Activated CD4-positive, alpha-beta memory T cell treated with anti-CD3 and anti-CD28 coated beads, Interleukin-2, amount 10 ng/mL, durations not matched to agents 7 days and 5 days (primary cell): Measurements from ENCODE around the gene TRIM44. TPM values are rescaled to one million over a fixed set of nuclear protein-coding genes. Genes with fewer than 3 reads are reported as not detected.

Experiments
- CTCF ChIA-PET: fragments of 350-600 bp; sonication (Branson Sonifier 250); formaldehyde crosslinking; loops from one replicate; lab custom pipeline; 2021; ENCODE audit warnings: antibody characterized with exemption, inconsistent platforms; lab: Charles Lee
- POLR2A ChIA-PET: fragments of 350-600 bp; sonication (Branson Sonifier 250); formaldehyde crosslinking; loops from one replicate; lab custom pipeline; 2021; ENCODE audit warnings: antibody characterized with exemption; lab: Charles Lee
- DNase-seq: peaks from one replicate; pipeline ENCODE4 v3.0.0-alpha.2; 2020
- H3K27ac Mint-ChIP-seq: one replicate; pipeline ENCODE4 v1.8.0; 2021; ENCODE audit warnings: mild to moderate bottlenecking, mixed read lengths
- H3K27me3 Mint-ChIP-seq: one replicate; pipeline ENCODE4 v1.8.0; 2021; ENCODE audit warnings: mixed read lengths
- H3K36me3 Mint-ChIP-seq: one replicate; pipeline ENCODE4 v1.8.0; 2021; ENCODE audit warnings: low read depth, mixed read lengths
- H3K4me1 Mint-ChIP-seq: one replicate; pipeline ENCODE4 v1.8.0; 2021; ENCODE audit warnings: mixed read lengths
- H3K4me3 Mint-ChIP-seq: one replicate; pipeline ENCODE4 v1.8.0; 2021; ENCODE audit warnings: mild to moderate bottlenecking, mixed read lengths
- H3K9me3 Mint-ChIP-seq: one replicate; pipeline ENCODE4 v1.8.0; 2021; ENCODE audit warnings: mixed read lengths
- total RNA-seq, 2 experiments: library from RNA; stranded (reverse); gene quantifications; one replicate each; pipeline ENCODE4 v1.2.3, GENCODE V29; 2021

Gene TRIM44, protein sequence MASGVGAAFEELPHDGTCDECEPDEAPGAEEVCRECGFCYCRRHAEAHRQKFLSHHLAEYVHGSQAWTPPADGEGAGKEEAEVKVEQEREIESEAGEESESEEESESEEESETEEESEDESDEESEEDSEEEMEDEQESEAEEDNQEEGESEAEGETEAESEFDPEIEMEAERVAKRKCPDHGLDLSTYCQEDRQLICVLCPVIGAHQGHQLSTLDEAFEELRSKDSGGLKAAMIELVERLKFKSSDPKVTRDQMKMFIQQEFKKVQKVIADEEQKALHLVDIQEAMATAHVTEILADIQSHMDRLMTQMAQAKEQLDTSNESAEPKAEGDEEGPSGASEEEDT
- 10 to 100 TPM; 17.7 to 20.8 TPM for total RNA-seq

DNA sequence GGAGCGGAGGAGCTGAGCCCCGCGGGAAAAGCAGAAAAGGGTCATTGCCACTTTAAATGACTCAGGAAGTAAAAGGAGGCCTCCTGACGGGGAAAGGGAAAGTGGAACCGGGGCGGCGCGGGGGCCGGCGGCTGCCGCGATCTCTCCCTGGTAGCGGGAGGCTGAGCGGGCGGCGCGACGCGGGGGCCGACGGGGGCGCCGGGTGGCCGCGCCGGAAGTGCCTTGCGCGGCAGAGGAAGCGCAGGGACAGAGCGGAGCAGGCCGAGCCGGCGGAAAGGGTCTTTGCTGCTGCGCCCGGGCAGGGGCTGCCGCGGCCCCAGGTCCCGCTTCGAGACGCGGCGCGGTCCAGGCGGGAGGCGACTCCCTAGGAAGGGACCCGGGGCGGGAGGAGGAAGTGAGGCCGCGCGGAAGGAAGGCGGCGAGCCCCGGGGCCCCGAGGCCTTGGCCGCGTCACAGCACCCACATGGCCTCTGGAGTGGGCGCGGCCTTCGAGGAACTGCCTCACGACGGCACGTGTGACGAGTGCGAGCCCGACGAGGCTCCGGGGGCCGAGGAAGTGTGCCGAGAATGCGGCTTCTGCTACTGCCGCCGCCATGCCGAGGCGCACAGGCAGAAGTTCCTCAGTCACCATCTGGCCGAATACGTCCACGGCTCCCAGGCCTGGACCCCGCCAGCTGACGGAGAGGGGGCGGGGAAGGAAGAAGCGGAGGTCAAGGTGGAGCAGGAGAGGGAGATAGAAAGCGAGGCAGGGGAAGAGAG, at the start of gene TRIM44:
Gene TRIM44, plus strand, starts transcription at position 127 of the 759 bp plus-strand sequence. Its CDS starts 337 bp downstream, at position 464.
- peaks cover 10% of the 10 kb centered on the region for H3K27me3 Mint-ChIP-seq
- H3K4me3 Mint-ChIP-seq, result peak within 1 kb of the TSS; percentile 81
- peaks cover 25% of the 10 kb centered on the region for H3K36me3 Mint-ChIP-seq
- ChIA-PET CTCF (interaction anchor here (1.5 kb wide), 1 partner anchor 159 kb away, joined by 5 read pairs; no protein-coding TSS in a partner anchor), POLR2A (interaction anchor here (0.7 to 1.1 kb wide), 2 partner anchors 15 to 788 kb away, joined by 3 read pairs; no protein-coding TSS in a partner anchor)
- peak within 1 kb of the TSS; percentile 74 for H3K27ac Mint-ChIP-seq
- peaks cover 24% of the 10 kb centered on the region for H3K9me3 Mint-ChIP-seq
- DNase-seq, result peak; percentile 83
- peaks cover 32% of the 10 kb centered on the region for H3K4me1 Mint-ChIP-seq

DNA sequence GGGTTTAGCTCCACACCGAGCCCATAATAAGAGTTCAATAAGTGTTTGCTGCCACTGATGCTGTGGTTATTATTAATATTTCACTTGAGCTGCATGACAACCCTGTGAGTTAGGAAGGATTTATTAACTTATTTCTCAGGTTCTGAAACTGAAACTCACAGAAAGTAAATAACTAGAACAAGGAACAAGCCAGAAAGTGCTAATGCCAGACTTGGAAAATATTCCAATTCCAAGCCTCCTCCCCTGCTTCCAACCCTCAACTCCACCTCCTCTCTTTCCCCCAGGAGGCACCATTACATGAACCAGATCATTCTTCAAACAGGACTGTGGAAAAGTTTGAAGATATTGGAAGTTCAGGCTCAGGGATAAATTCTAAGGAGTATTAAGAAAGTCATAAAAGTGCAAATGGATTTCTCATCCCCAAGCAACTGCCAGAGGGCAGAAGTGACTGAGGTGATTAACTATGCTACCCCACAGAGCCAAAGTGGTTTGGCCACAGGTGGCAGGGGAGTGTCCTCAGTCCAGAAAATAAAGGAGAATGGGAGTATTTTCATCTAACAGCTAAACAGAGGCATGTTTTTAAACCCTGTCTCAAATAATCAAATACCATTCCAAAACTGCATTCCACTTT, 47.5 kb upstream of the TRIM44 start:
- ChIA-PET POLR2A (no interaction called here), CTCF (interaction anchor here (0.8 to 2.8 kb wide), 4 partner anchors 207 to 651 kb away, joined by 3 to 12 read pairs (median 6); no protein-coding TSS in a partner anchor)
- peaks cover 41% of the 10 kb centered on the region for H3K27me3 Mint-ChIP-seq
- no peak overlapping the region for H3K27ac Mint-ChIP-seq
- no peaks in the 10 kb centered on the region for H3K9me3 Mint-ChIP-seq
- no peak overlapping the region for H3K4me3 Mint-ChIP-seq
- no peak for DNase-seq
- H3K4me1 Mint-ChIP-seq, result peaks cover 7% of the 10 kb centered on the region
- H3K36me3 Mint-ChIP-seq, result no peaks in the 10 kb centered on the region

DNA sequence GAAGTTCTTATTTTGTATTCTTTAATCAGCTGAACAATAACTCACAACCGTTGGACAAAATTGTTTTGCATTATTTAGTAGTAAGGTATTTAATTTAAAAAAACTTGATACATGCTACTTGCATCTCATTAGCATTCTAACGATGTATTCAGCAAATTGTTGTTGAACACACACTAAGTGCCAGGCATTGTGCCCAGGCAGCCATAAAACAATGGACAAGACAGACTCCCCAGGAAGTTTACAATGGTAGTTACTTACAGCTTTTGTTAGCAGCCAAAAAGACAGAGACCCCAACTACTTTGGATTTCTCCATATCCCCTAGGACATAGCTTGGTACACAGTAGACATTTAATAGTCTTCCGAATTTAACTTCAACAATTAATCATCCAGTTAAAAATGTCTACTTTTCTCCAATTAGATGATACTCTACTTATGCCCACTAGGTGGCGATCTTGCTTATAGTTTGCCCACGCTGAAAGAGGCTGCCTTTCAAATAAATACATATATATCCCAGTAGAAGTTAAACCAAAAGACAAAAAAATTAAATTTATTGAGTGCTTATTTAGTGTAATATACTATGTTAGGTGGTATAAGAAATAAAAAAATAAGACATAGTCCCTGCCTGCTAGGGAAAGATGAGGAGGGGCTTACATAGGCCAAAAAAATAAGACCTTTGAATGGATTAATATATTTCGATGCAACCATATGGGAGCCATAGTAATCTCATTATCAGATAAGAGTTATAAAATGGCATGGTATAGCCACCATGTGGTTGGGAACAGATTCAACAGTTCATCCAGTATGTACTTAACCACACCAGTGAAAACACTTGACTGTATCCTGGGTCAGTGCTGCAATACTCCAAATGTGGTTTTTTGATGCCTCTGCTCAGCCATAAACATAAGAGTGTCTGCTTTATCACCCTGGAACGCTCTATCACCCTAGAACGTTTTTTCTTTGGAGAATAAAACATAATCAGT, 46.4 kb upstream of the TRIM44 start:
- Mint-ChIP-seq H3K4me1 (peaks cover 8% of the 10 kb centered on the region), H3K27ac (no peak overlapping the region), H3K36me3 (no peaks in the 10 kb centered on the region), H3K27me3 (peaks cover 51% of the 10 kb centered on the region), H3K9me3 (no peaks in the 10 kb centered on the region), H3K4me3 (no peak overlapping the region)
- ChIA-PET POLR2A (interaction anchor here (0.5 kb wide), 1 partner anchor 1346 kb away, joined by 3 read pairs; no protein-coding TSS in a partner anchor), CTCF (interaction anchor here (0.7 to 2.8 kb wide), 3 partner anchors 206 to 650 kb away, joined by 3 to 12 read pairs (median 3); no protein-coding TSS in a partner anchor)
- no peak for DNase-seq

DNA sequence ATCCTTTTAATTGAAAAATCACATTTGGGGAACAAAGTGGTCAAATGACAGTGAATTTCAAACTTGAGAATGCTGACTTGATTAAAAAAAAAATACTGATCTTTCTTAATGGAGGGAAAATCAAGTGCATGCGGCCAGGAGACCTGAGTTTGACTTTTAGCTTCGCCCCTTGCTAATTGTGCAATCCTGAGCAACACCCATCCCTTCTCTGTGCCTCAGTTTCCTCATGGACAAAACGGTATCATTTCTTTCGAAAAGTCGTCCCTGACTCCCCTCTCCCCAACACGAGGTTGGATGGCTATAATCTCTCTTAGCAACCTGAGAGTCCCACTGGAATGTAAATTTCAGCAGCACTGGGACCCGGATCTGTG, 45.3 kb upstream of the TRIM44 start:
- peaks cover 8% of the 10 kb centered on the region for H3K4me1 Mint-ChIP-seq
- POLR2A ChIA-PET, result no interaction called here

DNA sequence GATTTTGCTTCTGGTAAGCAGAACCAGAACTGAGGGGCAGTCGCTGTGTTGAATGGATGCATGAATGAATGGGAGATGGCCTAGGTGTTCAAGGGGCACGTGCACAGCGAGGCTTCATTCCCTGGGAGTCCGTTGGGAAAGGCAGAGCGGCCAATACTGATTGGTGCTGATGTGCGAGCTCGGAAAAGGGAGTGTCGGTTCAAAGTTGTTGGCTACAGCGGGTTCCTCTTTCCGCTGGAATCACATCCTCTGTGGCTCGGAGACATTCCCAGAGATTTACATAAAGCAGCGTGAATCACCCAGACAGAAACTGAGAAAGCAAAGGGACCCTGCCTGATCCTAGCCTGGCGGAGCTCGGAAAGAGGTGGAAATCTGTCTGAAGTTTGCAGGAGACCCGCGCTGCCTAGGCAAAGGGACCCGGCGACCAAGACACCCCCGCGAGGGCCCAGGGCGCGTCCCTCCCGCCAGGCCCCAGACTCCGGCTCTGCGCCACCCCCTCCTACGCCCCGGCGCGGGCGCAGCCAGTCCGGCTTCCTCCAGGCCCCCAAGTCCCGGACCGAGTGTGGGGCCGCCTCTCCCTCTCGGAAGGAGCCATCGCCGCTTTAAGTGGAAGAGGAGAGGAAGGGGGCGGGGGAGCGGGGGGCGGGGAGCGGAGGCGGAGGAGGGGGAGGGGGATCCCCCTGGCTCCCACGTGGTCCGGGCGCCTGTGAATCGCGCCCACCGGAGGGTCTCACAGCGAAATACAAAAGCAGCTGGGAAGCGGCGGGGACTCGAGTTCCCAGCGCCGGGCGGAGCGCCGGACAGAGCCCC, 44.7 kb upstream of the TRIM44 start, which contains the start of gene FJX1:
Gene FJX1, plus strand, starts transcription at position 774 of the 810 bp plus-strand sequence. CDS start 177 bp downstream, outside the sequence.
- H3K4me1 Mint-ChIP-seq, result peaks cover 8% of the 10 kb centered on the region
- ChIA-PET CTCF (no interaction called here), POLR2A (no interaction called here)
- no peaks in the 10 kb centered on the region for H3K9me3 Mint-ChIP-seq
- H3K36me3 Mint-ChIP-seq, result no peaks in the 10 kb centered on the region
- peaks cover 56% of the 10 kb centered on the region for H3K27me3 Mint-ChIP-seq
- no peak within 1 kb of the TSS for H3K27ac Mint-ChIP-seq
- H3K4me3 Mint-ChIP-seq, result peak within 1 kb of the TSS; percentile 58
- DNase-seq, result peak; percentile 22

More for the DNA sequence above, 45.3 kb upstream of the TRIM44 start:
- CTCF ChIA-PET, result no interaction called here
- H3K27ac Mint-ChIP-seq, result no peak overlapping the region
- H3K27me3 Mint-ChIP-seq, result peaks cover 55% of the 10 kb centered on the region
- H3K4me3 Mint-ChIP-seq, result peak overlapping the region; percentile 58
- DNase-seq, result no peak
- no peaks in the 10 kb centered on the region for H3K9me3 Mint-ChIP-seq
- no peaks in the 10 kb centered on the region for H3K36me3 Mint-ChIP-seq

DNA sequence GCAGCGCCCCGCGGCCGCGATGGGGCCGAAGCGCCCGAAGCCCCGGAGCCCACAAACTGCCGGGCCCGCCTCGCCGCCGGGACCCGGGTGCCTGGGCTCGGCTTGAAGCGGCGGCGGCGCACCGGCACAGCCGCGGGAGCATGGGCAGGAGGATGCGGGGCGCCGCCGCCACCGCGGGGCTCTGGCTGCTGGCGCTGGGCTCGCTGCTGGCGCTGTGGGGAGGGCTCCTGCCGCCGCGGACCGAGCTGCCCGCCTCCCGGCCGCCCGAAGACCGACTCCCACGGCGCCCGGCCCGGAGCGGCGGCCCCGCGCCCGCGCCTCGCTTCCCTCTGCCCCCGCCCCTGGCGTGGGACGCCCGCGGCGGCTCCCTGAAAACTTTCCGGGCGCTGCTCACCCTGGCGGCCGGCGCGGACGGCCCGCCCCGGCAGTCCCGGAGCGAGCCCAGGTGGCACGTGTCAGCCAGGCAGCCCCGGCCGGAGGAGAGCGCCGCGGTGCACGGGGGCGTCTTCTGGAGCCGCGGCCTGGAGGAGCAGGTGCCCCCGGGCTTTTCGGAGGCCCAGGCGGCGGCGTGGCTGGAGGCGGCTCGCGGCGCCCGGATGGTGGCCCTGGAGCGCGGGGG, 44.0 kb upstream of the TRIM44 start:
- no peaks in the 10 kb centered on the region for H3K9me3 Mint-ChIP-seq
- no peak overlapping the region for H3K27ac Mint-ChIP-seq
- H3K27me3 Mint-ChIP-seq, result peaks cover 60% of the 10 kb centered on the region
- ChIA-PET CTCF (interaction anchor here (1.2 to 1.3 kb wide), 2 partner anchors 641 to 648 kb away, joined by 3 to 4 read pairs; no protein-coding TSS in a partner anchor), POLR2A (interaction anchor here (1.2 kb wide), 1 partner anchor 45 kb away, joined by 3 read pairs; no protein-coding TSS in a partner anchor)
- DNase-seq, result no peak
- H3K4me1 Mint-ChIP-seq, result peaks cover 8% of the 10 kb centered on the region
- no peaks in the 10 kb centered on the region for H3K36me3 Mint-ChIP-seq
- no peak overlapping the region for H3K4me3 Mint-ChIP-seq

DNA sequence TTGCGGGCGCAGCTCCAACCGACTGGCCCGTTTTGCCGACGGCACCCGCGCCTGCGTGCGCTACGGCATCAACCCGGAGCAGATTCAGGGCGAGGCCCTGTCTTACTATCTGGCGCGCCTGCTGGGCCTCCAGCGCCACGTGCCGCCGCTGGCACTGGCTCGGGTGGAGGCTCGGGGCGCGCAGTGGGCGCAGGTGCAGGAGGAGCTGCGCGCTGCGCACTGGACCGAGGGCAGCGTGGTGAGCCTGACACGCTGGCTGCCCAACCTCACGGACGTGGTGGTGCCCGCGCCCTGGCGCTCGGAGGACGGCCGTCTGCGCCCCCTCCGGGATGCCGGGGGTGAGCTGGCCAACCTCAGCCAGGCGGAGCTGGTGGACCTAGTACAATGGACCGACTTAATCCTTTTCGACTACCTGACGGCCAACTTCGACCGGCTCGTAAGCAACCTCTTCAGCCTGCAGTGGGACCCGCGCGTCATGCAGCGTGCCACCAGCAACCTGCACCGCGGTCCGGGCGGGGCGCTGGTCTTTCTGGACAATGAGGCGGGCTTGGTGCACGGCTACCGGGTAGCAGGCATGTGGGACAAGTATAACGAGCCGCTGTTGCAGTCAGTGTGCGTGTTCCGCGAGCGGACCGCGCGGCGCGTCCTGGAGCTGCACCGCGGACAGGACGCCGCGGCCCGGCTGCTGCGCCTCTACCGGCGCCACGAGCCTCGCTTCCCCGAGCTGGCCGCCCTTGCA, 43.3 kb upstream of the TRIM44 start:
- Mint-ChIP-seq H3K4me1 (peaks cover 8% of the 10 kb centered on the region), H3K9me3 (no peaks in the 10 kb centered on the region), H3K36me3 (no peaks in the 10 kb centered on the region), H3K27ac (no peak overlapping the region), H3K4me3 (no peak overlapping the region), H3K27me3 (peaks cover 66% of the 10 kb centered on the region)
- CTCF ChIA-PET, result interaction anchor here (0.8 to 1.3 kb wide), 3 partner anchors 203 to 647 kb away, joined by 3 to 5 read pairs (median 4); no protein-coding TSS in a partner anchor
- POLR2A ChIA-PET, result interaction anchor here (0.7 to 1.2 kb wide), 2 partner anchors 44 to 648 kb away, joined by 3 read pairs; no protein-coding TSS in a partner anchor
- no peak for DNase-seq

DNA sequence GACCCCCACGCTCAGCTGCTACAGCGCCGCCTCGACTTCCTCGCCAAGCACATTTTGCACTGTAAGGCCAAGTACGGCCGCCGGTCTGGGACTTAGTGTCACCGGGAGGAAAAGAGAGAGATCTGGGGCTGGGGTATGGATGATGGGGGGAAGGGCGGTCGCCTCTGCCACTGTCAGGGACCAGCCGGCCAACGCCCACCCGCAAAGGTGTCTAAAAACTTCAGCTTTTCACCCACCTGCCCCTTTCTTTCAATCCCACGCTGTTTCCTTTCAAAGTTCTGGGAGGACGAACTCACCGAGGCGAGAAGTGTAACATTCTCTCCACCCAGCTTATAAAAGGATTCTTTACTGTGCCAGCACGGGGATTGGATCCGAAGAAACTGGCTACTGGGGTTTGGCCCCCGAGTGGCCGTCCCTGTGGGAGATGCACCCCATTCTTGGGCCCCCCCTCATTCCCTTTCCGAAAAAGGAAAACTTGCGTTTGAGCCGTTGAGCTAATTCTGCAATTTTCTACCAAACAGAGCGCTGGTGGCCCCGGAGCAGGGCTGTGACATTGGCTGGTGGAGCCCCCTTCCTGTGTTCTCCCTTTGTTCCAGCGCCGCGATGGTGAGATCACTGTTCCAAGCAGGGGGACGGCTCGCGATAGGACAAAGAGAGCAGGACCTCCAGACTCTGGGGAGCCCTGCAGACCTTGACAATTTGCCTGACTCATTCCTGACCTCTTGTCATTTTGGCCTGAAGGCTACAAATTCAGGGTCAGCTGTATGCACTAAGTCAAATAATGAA, 42.5 kb upstream of the TRIM44 start:
- peaks cover 64% of the 10 kb centered on the region for H3K27me3 Mint-ChIP-seq
- CTCF ChIA-PET, result interaction anchor here (0.8 to 1.3 kb wide), 3 partner anchors 202 to 646 kb away, joined by 3 to 5 read pairs (median 4); no protein-coding TSS in a partner anchor

DNA sequence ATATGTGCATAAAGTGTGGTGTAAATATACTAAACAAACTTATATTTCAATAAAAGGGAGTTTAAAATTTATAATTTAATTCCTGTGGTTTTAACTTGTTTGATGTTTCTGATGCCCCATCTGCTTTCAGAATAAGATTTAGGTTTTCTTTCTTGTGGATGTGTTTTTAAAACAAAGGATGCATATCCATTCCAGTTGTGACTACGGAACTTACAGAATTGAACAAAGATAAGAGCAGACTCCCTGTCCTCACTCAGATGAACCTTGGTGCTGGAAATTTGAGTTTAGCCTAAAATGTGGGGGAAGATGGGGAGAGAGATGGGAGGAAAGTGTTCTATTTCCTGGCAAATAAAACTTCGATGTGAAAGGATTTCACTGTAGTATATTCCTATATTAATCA, 41.8 kb upstream of the TRIM44 start:
- Mint-ChIP-seq H3K9me3 (no peaks in the 10 kb centered on the region), H3K4me1 (peaks cover 8% of the 10 kb centered on the region), H3K36me3 (no peaks in the 10 kb centered on the region), H3K27ac (no peak overlapping the region), H3K4me3 (no peak overlapping the region), H3K27me3 (peaks cover 64% of the 10 kb centered on the region)
- ChIA-PET POLR2A (no interaction called here), CTCF (no interaction called here)
- no peak for DNase-seq

More for the DNA sequence above, 42.5 kb upstream of the TRIM44 start:
- H3K4me3 Mint-ChIP-seq, result no peak overlapping the region
- no peak for DNase-seq
- H3K27ac Mint-ChIP-seq, result no peak overlapping the region
- no peaks in the 10 kb centered on the region for H3K9me3 Mint-ChIP-seq
- POLR2A ChIA-PET, result interaction anchor here (0.7 kb wide), 1 partner anchor 647 kb away, joined by 3 read pairs; no protein-coding TSS in a partner anchor
- no peaks in the 10 kb centered on the region for H3K36me3 Mint-ChIP-seq
- peaks cover 8% of the 10 kb centered on the region for H3K4me1 Mint-ChIP-seq
